SU-DHL-6 (cell line): Measurements from ENCODE around the gene LRRC49.

Source experiments
- H2AFZ ChIP-seq: fragments of 200-600 bp; sonication (generic); 2 replicates; pipeline ENCODE4 v1.6.1; 2014; ENCODE audit warnings: low read depth, mild to moderate bottlenecking, moderate library complexity, mixed read lengths, antibody characterized with exemption, low read length; ENCODE audit not compliant: severe bottlenecking
- H3F3A ChIP-seq: fragments of 200-600 bp; shearing (Covaris generic); 2 replicates; pipeline ENCODE4 v1.6.0; 2016; ENCODE audit warnings: antibody characterized with exemption, mild to moderate bottlenecking; ENCODE audit not compliant: insufficient read depth
- H3K27ac ChIP-seq: fragments of 200-600 bp; sonication (generic); 2 replicates; pipeline ENCODE4 v1.5.1; 2016; ENCODE audit warnings: low read depth, mild to moderate bottlenecking, low read length, moderate library complexity, mixed read lengths
- H3K27me3 ChIP-seq: fragments of 200-600 bp; sonication (generic), shearing (Covaris generic); 2 replicates; pipeline ENCODE4 v1.6.0; 2014; ENCODE audit warnings: mild to moderate bottlenecking, low read length
- H3K36me3 ChIP-seq: fragments of 200-600 bp; sonication (generic); 2 replicates; pipeline ENCODE4 v1.6.1; 2014; ENCODE audit warnings: mild to moderate bottlenecking, low read length, mixed read lengths
- H3K4me2 ChIP-seq: fragments of 300-600, 200-600 bp; shearing (Covaris generic), sonication (generic); 2 replicates; pipeline ENCODE4 v1.6.0; 2014; ENCODE audit warnings: low read length, low read depth, mild to moderate bottlenecking; ENCODE audit not compliant: poor library complexity, severe bottlenecking
- H3K4me3 ChIP-seq: fragments of 200-600 bp; sonication (generic); 2 replicates; pipeline ENCODE4 v1.5.1; 2014; ENCODE audit warnings: antibody characterized with exemption, low read length, mild to moderate bottlenecking, mixed read lengths; ENCODE audit not compliant: insufficient read depth, poor library complexity, severe bottlenecking
- H3K79me2 ChIP-seq: fragments of 200-600 bp; sonication (generic); 2 replicates; pipeline ENCODE4 v1.6.1; 2014; ENCODE audit warnings: mild to moderate bottlenecking, low read length, moderate library complexity; ENCODE audit not compliant: insufficient read depth
- H3K9ac ChIP-seq: fragments of 200-600 bp; sonication (generic); 2 replicates; pipeline ENCODE4 v1.7.0; 2014; ENCODE audit warnings: mild to moderate bottlenecking, low read length
- H3K9me2 ChIP-seq: fragments of 200-600 bp; sonication (generic); replicated peaks from 2 replicates; pipeline ENCODE4 v1.6.1; 2014; ENCODE audit warnings: low read length; ENCODE audit not compliant: insufficient read depth
- H3K9me3 ChIP-seq: fragments of 200-600 bp; sonication (generic); 2 replicates; pipeline ENCODE4 v1.6.1; 2014; ENCODE audit warnings: low read length, mixed read lengths; ENCODE audit not compliant: insufficient read depth
- H4K20me1 ChIP-seq: fragments of 200-600 bp; sonication (generic); 2 replicates; pipeline ENCODE4 v1.6.1; 2014; ENCODE audit warnings: low read depth, mild to moderate bottlenecking, antibody characterized with exemption, low read length, moderate library complexity, mixed read lengths
- CTCF ChIP-seq: fragments of 200-600 bp; sonication (generic); IDR thresholded peaks from one replicate; pipeline ENCODE4 v1.5.1; 2017; ENCODE audit warnings: antibody characterized with exemption, mild to moderate bottlenecking, low read length, moderate library complexity; ENCODE audit not compliant: insufficient read depth, poor library complexity, severe bottlenecking
- EZH2phosphoT487 ChIP-seq: fragments of 200-600 bp; sonication (generic), shearing (Covaris generic); conservative IDR thresholded peaks from 2 replicates; pipeline ENCODE4 v1.6.1; 2018; ENCODE audit warnings: mild to moderate bottlenecking, antibody characterized with exemption, low read length, moderate library complexity, mixed read lengths

LRRC49 gene

GRCh38 chr15:71096676-71097075 is 204.1 kb downstream of the LRRC49 start:
- no peaks in the 10 kb centered on the region for H3K9me2 ChIP-seq
- no peak overlapping the region for H3K27ac ChIP-seq
- H3K27me3 ChIP-seq = no peaks in the 10 kb centered on the region
- H3K4me2 ChIP-seq = no peak overlapping the region
- H3K4me3 ChIP-seq = no peak overlapping the region
- TF ChIP-seq EZH2phosphoT487 (no peak), CTCF (no peak)
- no peaks in the 10 kb centered on the region for H3K36me3 ChIP-seq
- no peaks in the 10 kb centered on the region for H3F3A ChIP-seq
- H3K79me2 ChIP-seq = no peaks in the 10 kb centered on the region
- no peak overlapping the region for H2AFZ ChIP-seq
- H4K20me1 ChIP-seq = no peaks in the 10 kb centered on the region
- no peak overlapping the region for H3K9ac ChIP-seq
- no peaks in the 10 kb centered on the region for H3K9me3 ChIP-seq

- TF ChIP-seq CTCF = no peak
- no peak for TF ChIP-seq EZH2phosphoT487
- no peak overlapping the region for H2AFZ ChIP-seq
- no peaks in the 10 kb centered on the region for H3K79me2 ChIP-seq
- no peak overlapping the region for H3K27ac ChIP-seq
- H3K27me3 ChIP-seq = no peaks in the 10 kb centered on the region
- no peak overlapping the region for H3K4me3 ChIP-seq
- H3K9me2 ChIP-seq = no peaks in the 10 kb centered on the region
- no peaks in the 10 kb centered on the region for H3K36me3 ChIP-seq
- no peak overlapping the region for H3K9ac ChIP-seq
- H4K20me1 ChIP-seq = no peaks in the 10 kb centered on the region
- H3K4me2 ChIP-seq = no peak overlapping the region
- no peaks in the 10 kb centered on the region for H3K9me3 ChIP-seq
- no peaks in the 10 kb centered on the region for H3F3A ChIP-seq
These were observed 205.3 kb downstream of the LRRC49 start for GRCh38 chr15:71097890-71098289.

- H4K20me1 ChIP-seq = no peaks in the 10 kb centered on the region
- H3K36me3 ChIP-seq = no peaks in the 10 kb centered on the region
- no peak overlapping the region for H3K27ac ChIP-seq
- H3K9ac ChIP-seq = no peak overlapping the region
- H3K27me3 ChIP-seq = no peaks in the 10 kb centered on the region
- H3F3A ChIP-seq = no peaks in the 10 kb centered on the region
- no peaks in the 10 kb centered on the region for H3K79me2 ChIP-seq
- H3K4me3 ChIP-seq = no peak overlapping the region
- no peak for TF ChIP-seq EZH2phosphoT487
- TF ChIP-seq CTCF = no peak
- H3K4me2 ChIP-seq = no peak overlapping the region
- H2AFZ ChIP-seq = no peak overlapping the region
- H3K9me3 ChIP-seq = no peaks in the 10 kb centered on the region
- no peaks in the 10 kb centered on the region for H3K9me2 ChIP-seq
These were observed 206.3 kb downstream of the LRRC49 start for GRCh38 chr15:71098920-71099319.
